DMS53 treated with DMSO at 0.1 percent for 48 hours (cell line): ENCODE results near the gene GMDS.

ENCODE experiments used
- DNase-seq: peaks from one replicate; lab custom pipeline; 2025; ENCODE audit not compliant: unreplicated experiment; lab: John Stamatoyannopoulos, UW

Gene GMDS

GRCh38 chr6:2181567-2181966 is 63.8 kb downstream of the GMDS start:
- no peak for DNase-seq

GRCh38 chr6:2179950-2180349 is 65.5 kb downstream of the GMDS start:
- no peak for DNase-seq

GRCh38 chr6:2179241-2179640 is 66.2 kb downstream of the GMDS start:
- no peak for DNase-seq

- no peak for DNase-seq
Observed at GRCh38 chr6:2178125-2178524, 67.3 kb downstream of the GMDS start.

- DNase-seq, result no peak
Observed at GRCh38 chr6:2175825-2176224, 69.6 kb downstream of the GMDS start.

- no peak for DNase-seq
Observed at GRCh38 chr6:2173203-2173961, 72.0 kb downstream of the GMDS start.

GRCh38 chr6:2171728-2172127 is 73.7 kb downstream of the GMDS start:
- no peak for DNase-seq

GRCh38 chr6:2168480-2168879 is 76.9 kb downstream of the GMDS start:
- no peak for DNase-seq

GRCh38 chr6:2166717-2167116 is 78.7 kb downstream of the GMDS start:
- no peak for DNase-seq

GRCh38 chr6:2165286-2165685 is 80.1 kb downstream of the GMDS start:
- DNase-seq, result no peak

- no peak for DNase-seq
Observed at GRCh38 chr6:2164481-2164880, 80.9 kb downstream of the GMDS start.

- no peak for DNase-seq
Observed at GRCh38 chr6:2162079-2162445, 83.3 kb downstream of the GMDS start.

- DNase-seq, result no peak
Observed at GRCh38 chr6:2158596-2159271, 86.7 kb downstream of the GMDS start.

- no peak for DNase-seq
Observed at GRCh38 chr6:2157441-2158127, 87.8 kb downstream of the GMDS start.

- no peak for DNase-seq
Observed at GRCh38 chr6:2155206-2155605, 90.2 kb downstream of the GMDS start.

- no peak for DNase-seq
Observed at GRCh38 chr6:2149361-2150006, 95.9 kb downstream of the GMDS start.

- DNase-seq, result no peak
Observed at GRCh38 chr6:2148748-2149147, 96.7 kb downstream of the GMDS start.

GRCh38 chr6:2147766-2148448 is 97.5 kb downstream of the GMDS start:
- no peak for DNase-seq

GRCh38 chr6:2147261-2147660 is 98.1 kb downstream of the GMDS start:
- no peak for DNase-seq

GRCh38 chr6:2144210-2144609 is 101.2 kb downstream of the GMDS start:
- DNase-seq, result no peak

- DNase-seq, result no peak
Observed at GRCh38 chr6:2141644-2142290, 103.6 kb downstream of the GMDS start.
